Activated CD4-positive, alpha-beta memory T cell treated with anti-CD3 and anti-CD28 coated beads for 36 hours (primary cell): Measurements from ENCODE around the gene RITA1. TPM values are rescaled to one million over a fixed set of nuclear protein-coding genes. Genes with fewer than 3 reads are reported as not detected.
"Not testable (repeated sequence)": the region's sequence is repeated elsewhere in the genome, so short reads cannot be mapped to it uniquely, and the experiment has no call there.

Experiments
- CTCF ChIA-PET: fragments of 350-600 bp; sonication (Branson Sonifier 250); formaldehyde crosslinking; loops from one replicate; lab custom pipeline; 2021; ENCODE audit warnings: antibody characterized with exemption, inconsistent platforms; lab: Charles Lee
- POLR2A ChIA-PET: fragments of 350-600 bp; sonication (Branson Sonifier 250); formaldehyde crosslinking; loops from one replicate; lab custom pipeline; 2021; ENCODE audit warnings: antibody characterized with exemption; lab: Charles Lee
- DNase-seq: peaks from one replicate; pipeline ENCODE4 v3.0.0-alpha.2; 2020
- H3K27ac Mint-ChIP-seq: one replicate; pipeline ENCODE4 v1.8.0; 2021; ENCODE audit warnings: mixed read lengths
- H3K27me3 Mint-ChIP-seq: one replicate; pipeline ENCODE4 v1.8.0; 2021; ENCODE audit warnings: mixed read lengths
- H3K36me3 Mint-ChIP-seq: one replicate; pipeline ENCODE4 v1.8.0; 2021; ENCODE audit warnings: mixed read lengths
- H3K4me1 Mint-ChIP-seq: one replicate; pipeline ENCODE4 v1.8.0; 2021; ENCODE audit warnings: low read depth, mixed read lengths
- H3K4me3 Mint-ChIP-seq: one replicate; pipeline ENCODE4 v1.8.0; 2021; ENCODE audit warnings: mild to moderate bottlenecking, mixed read lengths
- H3K9me3 Mint-ChIP-seq: one replicate; pipeline ENCODE4 v1.8.0; 2021; ENCODE audit warnings: mixed read lengths
- intact Hi-C: fragments of 100-400 bp; cut with micrococcal nuclease; formaldehyde crosslinking; loops from one replicate; pipeline ENCODE4 v1.15.1; 2023
- total RNA-seq, 2 experiments: library from RNA; stranded (reverse); gene quantifications; one replicate each; pipeline ENCODE4 v1.2.3, GENCODE V29; 2021

RITA1 gene
- total RNA-seq, 2 experiments from 2014 or later, result 18.7 to 22.0 TPM

DNA sequence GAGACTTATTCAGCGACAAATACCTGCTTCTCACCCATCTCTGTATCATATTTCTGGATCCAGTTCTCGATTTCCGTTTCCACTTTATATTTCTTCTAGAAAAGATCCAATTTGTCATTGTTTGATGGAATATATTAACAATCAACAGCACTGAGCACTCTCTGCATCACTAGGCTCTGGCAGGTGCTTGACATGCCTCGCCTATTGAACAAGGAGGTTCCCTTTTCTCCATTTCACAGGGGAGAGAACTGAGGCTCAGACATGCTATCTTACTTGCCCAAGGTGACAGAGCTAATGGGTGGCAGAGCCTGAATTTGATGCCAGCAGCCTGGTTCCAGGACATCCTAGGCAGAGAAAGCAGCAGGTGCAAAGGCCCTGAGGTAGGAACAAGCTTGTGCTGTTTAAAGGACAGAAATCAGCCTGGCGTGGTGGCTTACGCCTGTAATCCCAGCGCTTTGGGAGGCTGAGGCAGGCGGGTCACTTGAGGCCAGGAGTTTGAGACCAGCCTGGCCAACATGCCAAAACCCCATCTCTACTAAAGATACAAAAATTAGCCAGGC is 12.1 kb downstream of the RITA1 start:
- intact Hi-C loops, result loop anchor here (1.0 to 2.0 kb wide), 3 partner anchors 24 to 228 kb away; partner anchors contain the start of gene TPCN1
- DNase-seq, result no peak
- no peak overlapping the region for H3K4me3 Mint-ChIP-seq
- no peaks in the 10 kb centered on the region for H3K27me3 Mint-ChIP-seq
- CTCF ChIA-PET, result interaction anchor here (0.6 to 3.1 kb wide), 8 partner anchors 11 to 228 kb away, joined by 3 to 8 read pairs (median 4); no protein-coding TSS in a partner anchor
- H3K4me1 Mint-ChIP-seq, result peaks cover 2% of the 10 kb centered on the region
- H3K36me3 Mint-ChIP-seq, result peaks cover 3% of the 10 kb centered on the region
- POLR2A ChIA-PET, result no interaction called here
- no peak overlapping the region for H3K27ac Mint-ChIP-seq
- H3K9me3 Mint-ChIP-seq, result no peaks in the 10 kb centered on the region

DNA sequence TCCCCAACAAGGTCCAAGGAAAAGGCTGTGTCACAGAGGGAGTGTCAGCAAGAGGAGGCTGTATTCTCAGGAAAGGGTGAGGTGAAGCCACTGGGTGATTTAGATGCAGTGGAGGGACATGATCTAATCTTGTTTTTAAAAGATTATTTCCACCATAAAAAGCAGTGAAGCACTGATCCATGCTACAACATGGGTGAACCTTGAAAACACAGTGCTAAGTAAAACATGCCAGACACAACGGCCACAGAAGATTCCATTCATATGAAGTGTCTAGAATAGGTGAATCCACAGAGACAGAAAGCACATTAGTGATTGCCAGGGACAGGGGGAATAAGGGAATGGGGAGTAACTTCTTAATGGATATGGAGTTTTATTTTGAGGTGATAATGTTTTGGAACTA is 12.8 kb downstream of the RITA1 start:
- H3K36me3 Mint-ChIP-seq, result peaks cover 3% of the 10 kb centered on the region
- no peak for DNase-seq
- POLR2A ChIA-PET, result no interaction called here
- CTCF ChIA-PET, result interaction anchor here (1.3 to 2.6 kb wide), 5 partner anchors 10 to 227 kb away, joined by 3 to 7 read pairs (median 5); no protein-coding TSS in a partner anchor
- no peak overlapping the region for H3K4me3 Mint-ChIP-seq
- intact Hi-C loops, result no loop called here
- no peaks in the 10 kb centered on the region for H3K27me3 Mint-ChIP-seq
- H3K9me3 Mint-ChIP-seq, result no peaks in the 10 kb centered on the region
- peaks cover 2% of the 10 kb centered on the region for H3K4me1 Mint-ChIP-seq
- no peak overlapping the region for H3K27ac Mint-ChIP-seq

DNA sequence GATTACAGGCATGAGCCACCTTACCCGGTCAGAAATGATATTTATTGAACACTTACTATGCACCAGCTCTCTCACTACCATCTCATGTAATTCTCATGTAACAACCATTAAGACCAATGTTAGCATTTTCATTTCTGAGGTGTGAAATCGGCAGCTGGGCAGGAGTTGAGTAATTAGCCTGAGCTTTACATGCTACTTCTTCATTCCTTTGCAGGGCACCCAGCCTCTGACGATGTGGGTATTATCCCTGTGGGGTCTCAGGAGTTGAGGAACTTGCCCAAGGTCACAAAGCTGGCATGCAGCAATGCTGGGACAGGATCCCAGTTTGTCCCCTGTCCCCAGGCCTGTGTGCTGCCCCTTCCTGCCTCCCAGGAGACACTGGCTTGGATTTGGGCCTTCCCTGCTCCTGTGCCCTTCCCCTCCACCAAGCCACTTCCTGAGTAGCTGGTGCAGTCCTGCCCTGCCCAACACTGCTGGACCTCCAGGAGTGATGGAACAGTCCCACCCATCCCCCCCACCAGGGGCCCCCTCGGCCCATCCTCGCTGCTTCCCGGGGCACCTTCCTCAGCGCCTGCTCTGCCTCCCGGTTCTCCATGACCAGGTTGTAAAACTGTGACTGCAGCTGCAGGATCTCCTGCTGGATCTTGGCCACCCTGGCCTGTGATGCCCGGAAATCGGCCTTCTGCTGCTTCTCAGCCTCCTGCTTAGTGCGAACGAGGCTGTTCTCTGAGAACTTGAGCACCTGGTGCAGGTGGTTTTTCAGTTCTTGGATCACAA is 14.7 kb downstream of the RITA1 start:
- no peak overlapping the region for H3K27ac Mint-ChIP-seq
- no peak for DNase-seq
- intact Hi-C loops, result no loop called here
- POLR2A ChIA-PET, result no interaction called here
- H3K27me3 Mint-ChIP-seq, result no peaks in the 10 kb centered on the region
- no peaks in the 10 kb centered on the region for H3K4me1 Mint-ChIP-seq
- CTCF ChIA-PET, result interaction anchor here (0.6 kb wide), 1 partner anchor 27 kb away, joined by 3 read pairs; no protein-coding TSS in a partner anchor
- H3K36me3 Mint-ChIP-seq, result no peaks in the 10 kb centered on the region
- H3K9me3 Mint-ChIP-seq, result no peaks in the 10 kb centered on the region
- no peak overlapping the region for H3K4me3 Mint-ChIP-seq

DNA sequence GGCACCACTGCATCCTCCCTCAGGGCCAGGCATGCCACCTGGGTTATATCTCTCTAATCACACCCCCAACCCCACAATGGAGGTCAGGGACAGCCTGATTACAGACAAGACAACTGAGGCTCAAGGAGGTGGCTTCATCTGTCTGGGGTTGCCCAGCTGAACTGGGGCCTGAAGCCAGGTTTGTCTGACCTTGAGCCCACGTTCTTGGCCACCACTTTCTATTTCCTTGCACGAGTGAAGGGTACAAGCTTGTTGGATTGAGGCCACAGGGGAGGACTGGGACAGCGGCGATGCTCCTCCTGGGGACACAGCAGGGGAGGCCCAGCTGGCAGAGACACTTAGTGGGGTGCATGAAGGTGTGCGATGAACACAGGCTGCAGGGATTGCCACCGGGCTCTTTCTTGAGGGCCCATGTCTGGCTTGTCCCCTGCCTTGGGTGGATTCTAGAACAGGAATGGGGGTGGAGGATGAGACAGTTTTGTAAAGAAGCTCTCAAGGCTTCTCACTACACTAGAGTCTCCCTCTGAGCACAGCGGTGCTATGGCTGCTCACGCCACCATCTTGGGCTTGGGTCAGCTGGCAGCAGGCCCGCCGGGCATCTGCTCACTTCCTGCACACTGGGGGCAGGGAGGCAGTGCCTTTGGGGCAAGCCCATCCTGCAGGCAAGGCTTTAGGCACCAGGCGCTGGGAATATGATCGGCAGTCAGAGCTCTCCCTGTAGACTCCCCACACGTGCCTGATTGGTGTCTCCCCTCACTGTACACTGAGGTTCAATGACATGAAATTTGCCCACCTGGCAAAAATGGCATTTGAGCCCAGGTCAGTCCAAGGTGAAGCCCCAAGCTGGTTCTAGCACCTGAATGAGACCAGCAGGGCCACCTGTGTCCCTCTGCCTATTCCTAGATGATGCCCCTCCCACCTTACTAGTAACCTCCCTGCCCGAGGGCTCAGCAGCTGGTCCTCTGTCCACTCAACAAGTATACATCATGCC is 16.0 kb downstream of the RITA1 start:
- Mint-ChIP-seq H3K36me3 (no peaks in the 10 kb centered on the region), H3K4me3 (no peak overlapping the region), H3K27me3 (no peaks in the 10 kb centered on the region), H3K9me3 (no peaks in the 10 kb centered on the region), H3K27ac (no peak overlapping the region), H3K4me1 (peaks cover 4% of the 10 kb centered on the region)
- POLR2A ChIA-PET, result interaction anchor here (0.8 kb wide), 1 partner anchor 20 kb away, joined by 4 read pairs; the partner anchor contains the start of gene TPCN1
- no peak for DNase-seq
- CTCF ChIA-PET, result interaction anchor here (1.3 kb wide), 1 partner anchor 31 kb away, joined by 4 read pairs; no protein-coding TSS in a partner anchor
- intact Hi-C loops, result no loop called here

DNA sequence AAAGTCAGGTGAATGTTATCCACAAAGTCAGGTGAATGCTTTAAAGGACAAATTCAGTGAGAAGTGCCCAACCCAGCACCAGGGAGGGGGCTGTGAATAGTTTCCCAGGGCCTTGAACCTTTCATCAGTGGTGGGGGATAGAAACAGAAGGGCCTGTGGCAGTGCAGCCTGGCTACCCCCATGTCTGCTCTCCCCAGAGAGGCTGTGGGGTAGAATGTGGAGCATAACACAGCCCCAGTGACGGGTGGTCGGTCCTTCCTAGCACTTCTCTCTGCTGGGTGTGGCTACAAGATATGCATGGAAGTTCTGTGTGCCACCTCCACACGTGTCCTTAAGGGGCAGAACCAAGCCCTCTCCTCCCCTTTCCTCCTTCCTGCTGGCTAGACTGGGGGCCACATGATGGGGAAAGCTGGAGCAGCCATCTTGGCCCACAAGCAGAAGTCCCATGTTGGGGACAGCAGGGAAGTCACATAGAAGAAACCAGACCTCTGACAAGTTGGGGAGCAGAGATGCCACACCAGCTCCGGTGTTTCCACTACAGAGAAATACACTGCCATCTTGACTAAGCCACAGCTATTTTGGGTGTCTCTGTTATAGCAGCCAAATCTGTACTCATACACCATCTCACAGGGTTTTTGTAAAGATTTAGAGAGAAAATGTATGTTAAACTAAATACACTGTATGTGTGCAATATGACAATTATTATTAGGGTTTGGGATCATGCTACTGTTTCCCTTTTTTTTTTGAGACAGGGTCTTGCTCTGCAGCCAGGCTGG is 17.0 kb downstream of the RITA1 start:
- intact Hi-C loops, result no loop called here
- no peaks in the 10 kb centered on the region for H3K9me3 Mint-ChIP-seq
- ChIA-PET POLR2A (interaction anchor here (0.6 to 0.8 kb wide), 3 partner anchors 19 to 1215 kb away, joined by 3 to 4 read pairs (median 3); partner anchors contain the start of gene TPCN1), CTCF (interaction anchor here (0.6 to 1.3 kb wide), 2 partner anchors 30 to 133 kb away, joined by 4 read pairs; partner anchors contain the start of gene SLC8B1)
- H3K4me3 Mint-ChIP-seq, result no peak overlapping the region
- no peak overlapping the region for H3K27ac Mint-ChIP-seq
- H3K36me3 Mint-ChIP-seq, result no peaks in the 10 kb centered on the region
- no peaks in the 10 kb centered on the region for H3K27me3 Mint-ChIP-seq
- DNase-seq, result no peak
- H3K4me1 Mint-ChIP-seq, result peaks cover 11% of the 10 kb centered on the region

DNA sequence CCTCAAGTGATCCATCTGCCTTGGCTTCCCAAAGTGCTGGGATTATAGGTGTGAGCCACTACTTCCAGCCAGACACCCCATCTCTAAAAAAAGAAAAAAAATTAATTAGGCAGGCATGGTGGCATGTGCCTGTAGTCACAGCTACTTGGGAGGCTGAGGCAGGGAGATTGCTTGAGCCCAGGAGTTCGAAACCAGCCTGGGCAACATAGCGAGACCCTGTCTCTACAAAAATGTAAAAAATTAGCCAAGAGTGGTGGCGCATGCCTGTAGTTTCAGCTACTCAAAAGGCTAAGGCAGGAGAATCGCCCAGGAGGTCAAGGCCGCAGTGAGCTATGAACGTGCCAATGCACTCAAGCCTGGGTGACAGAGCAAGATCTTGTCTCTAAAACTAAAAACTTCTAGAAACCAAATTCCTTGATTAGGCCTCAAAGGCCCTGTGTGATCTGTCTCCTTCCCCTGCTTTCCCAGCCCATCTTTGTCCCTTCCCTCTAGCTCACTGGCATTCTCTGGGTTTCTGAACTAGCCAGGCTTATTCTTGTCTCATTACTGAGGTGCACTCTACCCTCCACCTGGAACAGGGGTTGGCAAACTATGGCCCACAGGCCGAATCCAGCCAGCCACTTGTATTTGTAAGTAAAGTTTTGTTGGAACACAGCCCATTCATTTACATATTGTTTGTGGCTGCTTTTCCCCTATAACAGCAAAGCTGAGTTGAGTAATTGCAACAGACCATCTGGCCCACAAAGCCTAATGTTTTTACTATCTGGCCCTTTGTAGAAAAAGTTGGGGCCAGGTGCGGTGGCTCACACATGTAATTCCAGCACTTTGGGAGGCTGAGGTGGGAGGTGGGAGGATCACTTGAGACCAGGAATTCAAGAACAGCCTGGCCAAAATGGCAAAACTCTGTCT is 18.6 kb downstream of the RITA1 start:
- Mint-ChIP-seq H3K36me3 (no peaks in the 10 kb centered on the region), H3K4me1 (peaks cover 26% of the 10 kb centered on the region)

DNA sequence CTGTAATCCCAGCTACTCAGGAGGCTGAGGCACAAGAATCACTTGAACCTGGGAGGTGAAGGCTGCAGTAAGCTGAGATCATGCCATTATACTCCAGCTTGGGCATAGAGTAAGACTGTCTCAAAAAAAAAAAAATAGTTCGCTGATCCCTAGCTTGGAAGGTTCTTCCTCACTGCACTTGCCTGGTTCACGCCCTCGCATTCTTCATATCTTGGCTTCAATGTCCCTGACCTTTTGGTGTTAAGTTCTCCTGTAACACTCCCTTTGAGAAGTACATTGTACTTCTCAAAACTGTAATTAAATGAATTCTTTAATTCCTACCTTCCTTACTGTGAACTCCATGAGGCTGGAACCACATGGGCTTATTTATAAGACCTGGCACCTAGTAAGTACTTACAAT is 19.3 kb downstream of the RITA1 start:
- Mint-ChIP-seq H3K4me3 (no peak overlapping the region), H3K27me3 (no peaks in the 10 kb centered on the region), H3K36me3 (no peaks in the 10 kb centered on the region), H3K27ac (no peak overlapping the region), H3K4me1 (peaks cover 32% of the 10 kb centered on the region), H3K9me3 (no peaks in the 10 kb centered on the region)
- intact Hi-C loops, result loop anchor here (5.0 kb wide), 1 partner anchor 57 kb away; no protein-coding TSS in a partner anchor
- DNase-seq, result no peak
- ChIA-PET CTCF (interaction anchor here (1.0 to 1.1 kb wide), 2 partner anchors 30 to 221 kb away, joined by 3 read pairs; no protein-coding TSS in a partner anchor), POLR2A (no interaction called here)

More for the DNA sequence above, 18.6 kb downstream of the RITA1 start:
- H3K27ac Mint-ChIP-seq, result peak overlapping the region; percentile 29
- H3K9me3 Mint-ChIP-seq, result no peaks in the 10 kb centered on the region
- POLR2A ChIA-PET, result no interaction called here
- CTCF ChIA-PET, result interaction anchor here (0.6 to 1.1 kb wide), 3 partner anchors 29 to 221 kb away, joined by 3 read pairs; no protein-coding TSS in a partner anchor
- no peaks in the 10 kb centered on the region for H3K27me3 Mint-ChIP-seq
- intact Hi-C loops, result no loop called here
- no peak overlapping the region for H3K4me3 Mint-ChIP-seq
- DNase-seq, result no peak

DNA sequence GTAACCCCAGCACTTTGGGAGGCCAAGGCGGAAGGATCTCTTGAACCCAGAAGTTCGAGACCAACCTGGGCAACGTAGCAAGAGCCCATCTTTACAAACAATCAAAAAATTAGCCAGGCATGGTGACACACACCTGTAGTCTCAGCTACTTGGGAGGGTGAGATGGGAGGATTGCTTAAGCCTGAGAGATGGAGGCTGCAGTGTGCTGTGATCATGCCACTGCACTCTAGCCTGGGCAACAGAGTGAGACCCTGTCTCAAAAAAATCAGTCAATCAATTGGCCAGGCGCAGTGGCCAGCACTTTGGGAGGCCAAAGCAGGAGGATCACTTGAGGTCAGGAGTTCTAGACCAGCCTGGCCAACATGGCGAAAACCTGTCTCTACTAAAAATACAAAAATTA is 21.3 kb downstream of the RITA1 start:
- intact Hi-C loops, result loop anchor here (5.0 kb wide), 1 partner anchor 55 kb away; no protein-coding TSS in a partner anchor
- CTCF ChIA-PET, H3K9me3 Mint-ChIP-seq, DNase-seq, H3K36me3 Mint-ChIP-seq, H3K27me3 Mint-ChIP-seq, H3K4me3 Mint-ChIP-seq: not testable (repeated sequence)
- POLR2A ChIA-PET, result interaction anchor here (2.1 kb wide), 1 partner anchor 21 kb away, joined by 14 read pairs; the partner anchor contains the start of genes DDX54 and RITA1
- H3K27ac Mint-ChIP-seq, result peak overlapping the region; percentile 45
- peaks cover 50% of the 10 kb centered on the region for H3K4me1 Mint-ChIP-seq

DNA sequence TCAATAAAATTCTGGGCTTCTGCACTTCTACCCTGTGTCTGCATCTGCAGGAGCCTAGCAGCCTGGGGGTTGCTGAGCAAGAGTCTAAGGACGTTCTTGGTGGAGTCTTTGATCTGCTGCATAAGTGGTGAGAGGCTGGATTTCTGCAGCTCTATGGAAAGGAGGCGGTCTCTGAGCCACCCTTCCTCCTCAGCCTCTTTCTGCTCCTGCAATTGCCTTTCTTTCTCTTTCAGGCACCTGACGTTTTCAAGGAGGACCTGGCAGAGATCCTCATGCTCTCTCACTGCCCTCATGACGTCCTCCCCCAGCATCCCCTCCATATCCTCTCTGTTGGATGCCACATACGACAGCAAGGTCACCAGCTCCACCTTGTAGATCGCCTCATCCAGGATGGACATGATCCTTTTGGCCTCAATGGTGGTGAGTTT is 22.1 kb downstream of the RITA1 start:
- intact Hi-C loops, result loop anchor here (1.0 to 5.0 kb wide), 5 partner anchors 14 to 151 kb away; partner anchors contain the start of genes DDX54, PLBD2, RITA1 and TPCN1
- CTCF ChIA-PET, result interaction anchor here (0.6 to 1.6 kb wide), 9 partner anchors 9 to 235 kb away, joined by 3 to 7 read pairs (median 3); no protein-coding TSS in a partner anchor
- Mint-ChIP-seq H3K4me1 (peaks cover 50% of the 10 kb centered on the region), H3K27ac (peak overlapping the region; percentile 91), H3K4me3 (no peak overlapping the region), H3K9me3 (no peaks in the 10 kb centered on the region), H3K27me3 (no peaks in the 10 kb centered on the region), H3K36me3 (no peaks in the 10 kb centered on the region)
- POLR2A ChIA-PET, result interaction anchor here (1.0 to 5.0 kb wide), 6 partner anchors 14 to 137 kb away, joined by 3 to 38 read pairs (median 5); partner anchors contain the start of genes DDX54, RITA1 and TPCN1
- peak; percentile 44 for DNase-seq
